NCI-H446 treated with DMSO at 0.1 percent for 48 hours (cell line): ENCODE data around the gene NHLRC4.

ENCODE experiments used
- DNase-seq: peaks from one replicate; lab custom pipeline; 2025; lab: John Stamatoyannopoulos, UW

NHLRC4 gene

GRCh38 chr16:530111-530817 is 36.5 kb upstream of the NHLRC4 start:
- DNase-seq: no peak

GRCh38 chr16:531494-532125 is 35.2 kb upstream of the NHLRC4 start:
- DNase-seq: no peak

DNA sequence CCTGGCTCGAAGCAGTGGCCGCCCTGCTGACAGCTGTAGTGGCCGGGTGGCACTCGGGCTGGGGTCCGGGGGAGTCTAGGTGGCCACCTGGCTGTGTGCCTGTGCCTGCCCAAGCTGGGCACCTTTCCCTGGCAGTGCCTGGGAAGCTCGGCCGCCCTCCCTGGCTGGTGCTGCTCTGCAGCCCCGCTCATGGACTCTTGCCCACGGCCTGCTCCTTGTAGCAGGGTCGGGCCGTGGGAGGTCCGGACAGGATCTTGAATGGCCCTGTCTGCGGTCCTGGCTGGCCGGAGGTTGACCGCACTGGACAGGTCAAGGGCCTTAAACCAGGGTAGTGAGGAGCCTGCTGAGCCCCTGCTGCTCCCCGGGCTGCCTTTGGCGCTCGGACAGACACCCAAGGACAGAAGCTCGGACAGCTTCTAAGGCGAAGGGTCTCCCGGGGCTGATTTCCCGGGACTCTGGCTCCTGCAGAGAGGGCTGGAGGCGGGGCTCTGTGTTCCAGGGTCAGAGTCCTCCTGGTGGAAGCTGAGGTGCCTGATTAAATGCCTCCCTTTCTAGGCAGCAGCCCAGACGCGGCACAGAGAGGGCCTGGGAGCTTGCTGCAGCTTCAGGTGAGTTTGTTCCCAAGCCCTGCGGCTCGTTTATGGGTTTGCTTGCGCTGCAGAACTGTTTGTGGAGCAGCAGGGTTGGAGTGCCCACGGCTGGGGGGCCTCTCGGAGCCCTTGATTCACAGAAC is 33.2 kb upstream of the NHLRC4 start:
- DNase-seq: no peak

- DNase-seq: no peak
These were observed 32.7 kb upstream of the NHLRC4 start for GRCh38 chr16:534135-534534.

GRCh38 chr16:534856-535445 is 31.9 kb upstream of the NHLRC4 start:
- no peak for DNase-seq

GRCh38 chr16:535446-536405 is 31.1 kb upstream of the NHLRC4 start:
- DNase-seq: no peak

DNA sequence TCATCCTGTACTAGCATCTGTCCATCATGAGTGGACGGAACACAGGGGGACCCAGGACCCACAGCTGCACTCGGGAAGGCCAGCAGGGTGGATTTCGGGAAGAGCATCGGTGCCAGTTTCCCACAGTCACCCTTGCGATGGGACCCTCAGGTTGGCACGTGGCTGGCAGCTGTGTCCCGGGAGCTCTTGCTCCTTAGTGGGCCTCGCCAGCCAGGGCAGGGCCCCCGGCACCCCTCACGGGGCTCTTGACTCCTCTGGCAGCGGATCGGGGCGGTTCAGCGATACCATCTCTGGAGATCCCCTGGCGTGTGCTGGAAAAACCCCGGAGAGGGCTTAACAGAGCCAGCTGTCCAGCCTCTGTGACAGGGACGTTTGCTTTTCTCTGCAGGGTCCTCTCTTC is 30.1 kb upstream of the NHLRC4 start:
- no peak for DNase-seq

DNA sequence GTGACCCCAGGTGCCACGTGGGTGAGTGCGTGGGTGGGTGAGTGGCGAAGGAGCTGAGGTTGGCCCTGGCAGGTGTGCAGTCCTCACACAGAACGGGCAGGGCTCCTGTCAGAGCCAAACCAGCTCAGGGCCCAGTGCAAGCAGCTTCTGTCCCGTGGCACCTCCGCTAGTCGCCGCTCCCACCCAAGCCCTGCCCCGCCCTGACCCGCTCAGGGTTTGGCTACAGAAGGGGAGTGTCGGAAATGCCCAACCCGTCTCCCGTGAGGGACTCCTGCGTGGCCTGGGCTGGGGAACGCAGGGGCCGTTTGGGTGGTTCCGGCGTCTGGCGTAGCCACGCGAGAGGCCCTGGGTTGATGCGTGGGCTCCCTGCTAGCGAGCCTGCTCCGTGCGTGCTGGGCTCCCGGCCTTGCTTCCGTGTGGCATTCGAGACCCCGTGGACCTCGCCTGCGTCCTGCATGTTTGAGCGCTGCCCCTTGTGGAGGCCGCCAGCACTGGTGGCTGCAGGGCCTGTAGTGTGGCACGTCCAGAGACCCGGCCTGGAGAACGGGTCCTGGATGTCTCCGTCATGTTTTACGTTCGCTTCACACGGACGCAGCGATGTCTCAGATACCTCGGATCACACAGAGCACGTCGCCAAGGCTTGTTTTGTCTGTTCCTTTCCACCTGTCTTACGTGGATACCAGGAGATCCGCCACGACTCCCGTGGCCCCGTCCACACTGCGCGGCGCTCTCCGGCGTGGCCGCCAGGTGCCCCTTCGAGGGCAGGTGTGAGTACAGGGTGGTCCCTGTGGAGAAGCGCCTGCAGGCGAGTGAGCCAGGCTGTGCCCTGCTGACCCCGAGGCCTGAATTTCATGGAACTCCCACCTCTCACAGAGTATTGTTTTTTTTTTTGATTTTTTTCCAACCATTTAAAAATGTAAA is 29.1 kb upstream of the NHLRC4 start:
- DNase-seq: no peak

- DNase-seq: no peak
These were observed 26.8 kb upstream of the NHLRC4 start for GRCh38 chr16:539901-540530.

- no peak for DNase-seq
These were observed 26.0 kb upstream of the NHLRC4 start for GRCh38 chr16:540645-541340.

- DNase-seq: no peak
These were observed 23.3 kb upstream of the NHLRC4 start for GRCh38 chr16:543301-544164.

DNA sequence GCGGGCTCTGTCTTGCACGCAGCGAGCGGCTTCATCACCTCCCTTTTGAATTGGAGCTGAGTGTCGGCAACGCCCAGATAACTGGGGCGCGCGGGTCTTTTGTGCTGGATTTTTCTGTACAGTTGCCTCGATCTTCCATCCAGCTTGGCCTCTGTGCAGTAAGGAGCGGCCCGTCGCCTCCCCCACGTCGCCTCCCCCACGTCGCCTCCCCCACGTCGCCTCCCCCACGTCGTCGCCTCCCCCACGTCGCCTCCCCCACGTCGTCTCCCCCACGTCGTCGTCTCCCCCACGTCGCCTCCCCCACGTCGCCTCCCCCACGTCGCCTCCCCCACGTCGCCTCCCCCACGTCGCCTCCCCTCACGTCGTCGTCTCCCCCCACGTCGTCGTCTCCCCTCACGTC is 22.3 kb upstream of the NHLRC4 start:
- DNase-seq: no peak

- no peak for DNase-seq
These were observed 19.7 kb upstream of the NHLRC4 start for GRCh38 chr16:546909-547770.

- DNase-seq: no peak
These were observed 18.2 kb upstream of the NHLRC4 start for GRCh38 chr16:548586-548985.

- no peak for DNase-seq
These were observed 17.1 kb upstream of the NHLRC4 start for GRCh38 chr16:549544-550263.

DNA sequence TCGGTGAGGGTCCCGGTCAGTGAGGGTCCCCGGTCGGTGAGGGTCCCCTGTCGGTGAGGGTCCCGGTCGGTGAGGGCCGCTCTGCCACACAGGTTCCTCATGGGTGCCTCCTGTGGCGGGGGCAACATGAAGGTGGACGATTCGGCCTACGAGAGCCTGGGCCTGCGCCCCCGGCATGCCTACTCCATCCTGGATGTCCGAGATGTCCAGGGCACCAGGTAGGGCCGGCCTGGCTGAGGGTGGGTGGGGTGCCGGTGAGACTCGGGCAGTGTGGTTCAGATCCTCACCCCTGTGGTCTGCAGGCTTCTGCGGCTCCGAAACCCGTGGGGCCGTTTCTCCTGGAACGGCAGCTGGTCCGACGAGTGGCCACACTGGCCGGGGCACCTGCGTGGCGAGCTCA is 15.6 kb upstream of the NHLRC4 start:
- DNase-seq: no peak

DNA sequence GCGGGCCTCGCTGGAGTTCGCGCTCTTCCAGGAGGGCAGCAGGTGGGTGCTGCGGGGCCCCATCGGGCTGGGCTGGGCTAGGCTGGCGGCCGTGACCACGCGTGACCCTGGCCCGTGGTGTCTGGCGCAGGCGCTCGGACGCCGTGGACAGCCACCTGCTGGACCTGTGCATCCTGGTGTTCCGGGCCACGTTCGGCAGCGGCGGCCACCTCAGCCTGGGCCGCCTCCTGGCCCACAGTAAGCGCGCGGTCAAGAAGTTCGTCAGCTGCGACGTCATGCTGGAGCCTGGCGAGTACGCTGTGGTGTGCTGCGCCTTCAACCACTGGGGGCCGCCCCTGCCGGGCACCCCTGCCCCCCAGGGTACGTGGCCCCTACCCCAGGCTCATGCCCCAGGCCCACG is 14.6 kb upstream of the NHLRC4 start:
- DNase-seq: no peak
